MM.1S (cell line): ENCODE measurements around the gene GFRA1.

Experiments
- CTCF ChIP-seq: fragments of 300-600 bp; sonication (generic); IDR thresholded peaks from 2 replicates; pipeline ENCODE4 v1.5.1; 2016; ENCODE audit warnings: antibody characterized with exemption, low read length, mixed read lengths
- EZH2 ChIP-seq: fragments of 300-600 bp; sonication (generic); optimal IDR thresholded peaks from 2 replicates; pipeline ENCODE3; 2017; ENCODE audit warnings: low read depth, mild to moderate bottlenecking, antibody characterized with exemption, low read length, mixed read lengths

DNA sequence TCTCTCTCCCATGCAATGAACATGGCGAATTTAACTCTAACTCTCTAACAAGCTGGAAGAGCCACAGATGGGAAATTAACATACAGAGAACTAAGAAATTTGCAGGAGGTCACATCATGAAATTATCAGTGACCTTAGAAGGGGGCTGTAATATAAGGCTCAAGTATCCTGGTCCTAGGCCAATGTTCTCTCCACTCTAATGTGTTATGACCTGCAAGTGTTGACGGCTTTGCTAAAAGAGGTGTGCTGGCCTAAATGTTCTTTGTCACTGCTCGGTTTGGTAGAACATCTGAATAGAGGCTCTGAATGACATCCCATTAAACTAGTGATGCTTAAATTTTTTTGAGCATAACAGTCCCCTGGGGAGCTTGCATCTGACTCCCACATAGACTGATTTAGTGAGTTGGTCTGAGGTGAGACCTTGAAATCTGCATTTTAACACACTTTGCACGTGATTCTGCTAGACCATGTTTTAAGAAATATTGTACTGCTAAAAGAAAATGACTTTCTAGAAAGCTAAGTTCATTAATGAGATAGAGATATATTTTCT, 129.3 kb downstream of the GFRA1 start:
- TF ChIP-seq CTCF, result no peak
- no peak for TF ChIP-seq EZH2
